Bronchial epithelial cell (primary cell): ENCODE data around the gene MARS1. TPM values are rescaled to one million over a fixed set of nuclear protein-coding genes. Genes with fewer than 3 reads are reported as not detected.
A peak's percentile ranks its signal among the peaks of the same experiment; 100 is the strongest.

ENCODE experiments used
- DNase-seq: peaks from one replicate; pipeline ENCODE4 v3.0.0-alpha.2; 2010; ENCODE audit warnings: low read depth
- FAIRE-seq: peaks from 2 replicates; lab custom pipeline; 2011; peaks lifted over from hg19 to GRCh38; lab: Jason Lieb, UNC
- H3K27me3 ChIP-seq: 2 replicates; pipeline ENCODE4 v1.5.1; 2011; ENCODE audit warnings: low read length; ENCODE audit not compliant: control insufficient read depth, insufficient read depth
- H3K36me3 ChIP-seq: 2 replicates; pipeline ENCODE4 v1.5.1; 2011; ENCODE audit warnings: low read length; ENCODE audit not compliant: control insufficient read depth, insufficient read depth
- H3K4me3 ChIP-seq: 2 replicates; pipeline ENCODE4 v1.5.1; 2011; ENCODE audit warnings: mild to moderate bottlenecking, low read depth, low read length, control low read depth
- CTCF ChIP-seq: IDR thresholded peaks from 2 replicates; pipeline ENCODE4 v1.5.1; 2011; ENCODE audit warnings: mild to moderate bottlenecking, moderate library complexity, low read length, control low read depth, inconsistent platforms; ENCODE audit not compliant: insufficient read depth, severe bottlenecking
- total RNA-seq: library from RNA; depleted of rRNA; stranded (reverse); fragments of >200 nt; gene quantifications from 2 replicates; pipeline ENCODE4 v1.2.1, GENCODE V29; 2014

The MARS1 gene
- total RNA-seq, 1 donor from 2014 or later, result 374 TPM

GRCh38 chr12:57522887-57523705 is 35.2 kb downstream of the MARS1 start:
- H3K27me3 ChIP-seq, result no peaks in the 10 kb centered on the region
- peaks cover 39% of the 10 kb centered on the region for H3K36me3 ChIP-seq
- DNase-seq (peak; percentile 29), FAIRE-seq (no peak)
- H3K4me3 ChIP-seq, result peak overlapping the region; percentile 77
- TF ChIP-seq CTCF, result no peak

- H3K36me3 ChIP-seq, result peaks cover 39% of the 10 kb centered on the region
- DNase-seq, result no peak
- peak overlapping the region; percentile 77 for H3K4me3 ChIP-seq
- H3K27me3 ChIP-seq, result no peaks in the 10 kb centered on the region
- TF ChIP-seq CTCF, result no peak
- no peak for FAIRE-seq
Measured at GRCh38 chr12:57523706-57524614, 36.1 kb downstream of the MARS1 start.

GRCh38 chr12:57524814-57525614 is 37.1 kb downstream of the MARS1 start:
- peaks cover 34% of the 10 kb centered on the region for H3K36me3 ChIP-seq
- no peak for TF ChIP-seq CTCF
- no peak overlapping the region for H3K4me3 ChIP-seq

GRCh38 chr12:57525615-57526383 is 37.9 kb downstream of the MARS1 start:
- DNase-seq, result no peak
- TF ChIP-seq CTCF, result no peak
- peaks cover 36% of the 10 kb centered on the region for H3K36me3 ChIP-seq
- no peak for FAIRE-seq
- no peak overlapping the region for H3K4me3 ChIP-seq
- no peaks in the 10 kb centered on the region for H3K27me3 ChIP-seq

More at GRCh38 chr12:57524814-57525614, 37.1 kb downstream of the MARS1 start:
- FAIRE-seq, result no peak
- DNase-seq, result no peak
- no peaks in the 10 kb centered on the region for H3K27me3 ChIP-seq
